GM11168 (cell line): ENCODE measurements around the gene PSD2.

Experiments used
- in situ Hi-C: fragments of 300-500 bp; cut with MboI; formaldehyde crosslinking; loops from one replicate; pipeline ENCODE4 v1.12.0; 2022; ENCODE audit warnings: low sequenced_read_pairs; ENCODE audit not compliant: unreplicated experiment

Gene PSD2

DNA sequence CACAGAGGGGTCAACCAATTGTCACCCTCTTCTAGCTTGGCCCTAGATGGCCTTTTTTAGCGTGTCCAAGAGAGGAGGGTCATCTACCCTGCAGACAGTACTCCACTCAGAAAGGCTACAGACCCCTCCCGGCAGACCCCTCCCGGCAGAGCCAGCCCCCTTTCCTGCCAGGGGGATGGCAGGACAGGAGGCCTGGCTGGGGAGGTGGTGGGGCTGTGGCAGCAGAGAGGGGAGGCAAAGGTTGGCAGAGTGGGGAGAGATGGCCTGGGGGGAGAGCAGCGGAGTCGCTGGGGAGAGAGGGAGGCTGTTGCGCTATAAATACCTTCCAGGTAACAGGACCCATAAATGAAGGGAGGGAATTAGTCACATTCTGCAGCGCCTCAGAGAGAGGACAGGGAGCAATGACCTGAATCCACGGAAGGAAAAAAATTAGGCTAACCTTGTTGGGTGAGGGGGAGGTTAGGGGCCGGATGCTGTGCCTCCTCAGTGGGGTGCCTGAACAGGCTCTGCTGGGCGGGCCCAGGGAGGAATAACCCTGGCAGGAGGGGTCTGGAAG, 32.9 kb upstream of the PSD2 start:
- in situ Hi-C loops, result loop anchor here (5.0 kb wide), 1 partner anchor 130 kb away; no protein-coding TSS in a partner anchor

DNA sequence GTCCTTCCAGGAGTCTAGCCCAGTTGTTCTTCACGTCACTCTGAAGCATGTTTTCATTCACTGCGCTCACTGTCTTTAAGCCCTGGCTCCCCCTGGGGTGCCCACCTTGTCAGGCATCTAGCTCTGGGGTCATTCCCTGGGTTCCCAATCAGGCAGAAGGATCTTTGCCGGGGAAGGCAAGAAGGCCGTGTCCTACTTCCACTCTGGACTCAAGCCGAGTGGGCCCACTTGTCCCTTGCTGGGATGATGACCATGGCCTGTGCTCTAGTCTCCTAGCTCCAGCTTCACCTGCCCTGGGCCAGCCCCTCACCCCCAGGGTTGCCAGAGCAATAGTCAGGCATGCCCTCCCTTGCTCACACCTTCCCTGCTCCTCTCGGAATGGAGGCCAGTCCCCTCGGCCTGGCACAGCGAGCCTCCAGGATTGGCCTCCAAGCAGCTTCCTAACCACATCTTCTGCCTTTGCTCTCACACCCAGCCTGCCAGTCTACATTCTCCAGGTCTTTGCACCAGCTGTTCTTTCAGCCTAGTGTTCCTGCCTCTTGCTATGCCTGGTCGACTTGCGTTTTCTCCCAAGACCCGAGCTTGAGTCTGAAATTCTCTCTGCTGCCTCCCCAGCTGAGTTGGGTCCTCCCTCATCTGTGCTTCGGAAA, 32.2 kb upstream of the PSD2 start:
- in situ Hi-C loops, result loop anchor here (5.0 kb wide), 1 partner anchor 131 kb away; no protein-coding TSS in a partner anchor

DNA sequence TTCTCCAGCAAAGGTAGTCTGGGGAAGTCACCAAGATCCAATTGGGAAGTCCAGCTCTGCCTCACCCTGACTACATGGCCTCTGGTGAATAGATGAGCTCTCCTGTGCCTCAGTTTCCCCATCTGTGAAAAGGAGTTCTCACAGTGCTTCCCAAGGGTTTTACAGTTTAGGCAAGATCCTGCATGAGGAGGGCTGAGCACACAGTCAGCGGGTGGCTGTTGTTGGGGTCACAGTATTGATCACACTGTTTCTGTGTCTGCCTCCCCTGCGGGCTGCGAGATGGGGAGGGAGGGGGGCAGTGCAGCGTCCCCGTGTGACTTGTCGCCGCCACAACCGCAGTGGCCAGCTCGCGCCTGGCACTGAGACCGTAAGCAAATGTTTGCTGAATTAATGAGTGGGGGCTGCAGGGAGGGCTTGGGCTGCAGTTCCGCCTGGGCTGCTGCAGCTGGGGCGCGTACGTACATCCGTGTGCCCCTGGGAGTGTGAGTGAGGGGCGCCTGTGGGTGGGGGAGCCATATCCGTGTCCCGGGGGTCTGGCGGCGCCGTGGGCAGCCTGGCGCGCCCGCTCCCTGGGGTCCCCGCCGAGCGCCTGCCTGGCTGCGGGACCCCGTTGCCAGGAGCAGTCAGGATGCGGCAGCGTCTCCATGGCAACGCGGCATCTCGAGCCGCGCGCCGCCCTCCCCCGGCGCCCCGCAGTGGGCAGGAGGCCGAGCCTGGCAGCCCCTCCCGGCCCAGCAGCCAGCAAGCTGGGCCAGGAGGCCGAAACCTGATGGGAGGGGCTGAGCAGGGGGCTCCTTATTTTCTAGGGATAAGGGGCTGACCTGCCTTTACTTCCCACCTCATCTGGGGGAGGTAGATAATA, 31.4 kb upstream of the PSD2 start:
- in situ Hi-C loops, result loop anchor here (5.0 kb wide), 1 partner anchor 132 kb away; no protein-coding TSS in a partner anchor

DNA sequence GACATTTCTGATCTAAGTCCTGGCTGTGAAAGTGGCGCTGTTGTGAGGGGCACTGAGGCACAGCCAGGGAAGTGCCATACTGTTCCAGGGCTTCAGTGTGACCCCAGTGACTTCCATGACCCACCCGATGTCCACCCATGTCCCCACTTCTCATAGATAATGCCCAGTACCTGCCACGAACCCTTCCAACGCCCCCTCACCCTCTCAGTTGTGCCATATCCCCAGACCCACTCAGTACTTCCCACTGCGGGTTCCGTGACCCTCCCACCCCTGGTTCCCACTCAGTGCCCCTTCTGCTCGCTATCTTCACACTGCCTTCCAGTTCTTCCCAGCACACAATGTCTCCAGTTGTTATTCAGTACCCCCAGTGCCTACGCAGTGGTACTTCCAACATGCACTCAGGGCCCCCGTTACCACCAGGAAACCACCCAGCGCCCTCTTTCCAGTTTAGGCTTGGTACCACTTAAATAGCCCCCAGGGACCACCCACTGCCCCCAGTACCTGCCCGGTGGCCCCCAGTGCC, 30.7 kb upstream of the PSD2 start:
- in situ Hi-C loops, result loop anchor here (5.0 kb wide), 1 partner anchor 133 kb away; no protein-coding TSS in a partner anchor

DNA sequence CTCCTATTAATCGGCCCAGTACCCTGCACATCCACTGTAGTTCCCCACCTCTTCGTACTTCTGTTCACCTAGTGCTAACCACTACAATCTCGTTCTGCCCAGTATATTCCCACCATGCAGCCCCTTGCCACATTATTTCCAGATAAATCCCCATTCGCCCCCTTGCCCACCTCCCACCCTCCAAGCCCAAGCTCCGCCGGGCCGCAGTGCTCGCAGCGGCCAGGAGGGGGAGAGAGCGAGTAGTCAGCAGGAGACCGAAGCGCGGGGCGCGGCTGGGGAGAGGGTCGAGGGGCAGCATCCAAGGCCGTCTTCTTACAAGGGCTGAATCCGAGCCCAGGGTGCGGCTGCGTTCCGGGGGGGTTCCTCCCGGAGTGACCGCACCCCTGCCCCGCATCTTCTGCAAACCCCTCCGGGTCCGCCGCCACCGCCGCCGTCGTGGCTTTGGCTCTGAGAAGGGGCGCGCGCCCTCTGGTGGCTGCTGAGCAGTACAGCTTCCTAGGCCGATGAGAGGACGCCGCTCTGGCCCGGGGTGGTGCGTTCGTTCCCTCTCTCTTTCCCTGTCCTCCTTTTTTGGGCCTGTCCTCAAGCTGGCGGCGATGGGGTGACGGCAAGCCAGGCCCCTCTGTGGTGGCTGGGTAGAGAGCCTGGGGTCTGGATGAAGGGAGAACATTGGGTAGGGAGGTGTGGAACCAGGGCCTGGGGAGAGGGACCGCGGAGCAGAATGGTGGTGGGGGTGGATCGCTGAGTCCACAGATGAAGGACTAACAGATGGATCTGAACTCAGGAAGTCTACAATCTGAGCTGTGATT, 30.0 kb upstream of the PSD2 start:
- in situ Hi-C loops, result no loop called here

DNA sequence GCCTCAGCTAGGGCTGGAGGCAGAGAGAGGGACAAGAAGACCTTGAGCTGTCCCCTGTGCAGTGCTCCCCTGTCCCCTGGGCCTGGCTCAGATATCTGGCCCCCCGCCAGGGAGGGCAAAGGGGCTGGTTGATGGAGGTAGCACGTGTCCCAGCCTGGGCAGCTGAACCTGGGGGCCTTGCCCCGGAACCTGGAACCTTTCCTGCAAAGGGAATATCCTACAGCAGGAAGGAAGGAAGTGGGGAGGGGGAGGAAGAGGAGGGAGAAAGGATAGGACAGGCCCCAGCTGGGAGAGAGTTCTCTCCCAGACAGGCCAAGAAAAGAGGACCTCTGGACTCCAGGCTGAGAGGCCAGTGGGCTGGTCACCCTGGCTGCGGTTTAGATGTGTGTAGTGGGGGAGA, 27.6 kb upstream of the PSD2 start:
- in situ Hi-C loops, result no loop called here

DNA sequence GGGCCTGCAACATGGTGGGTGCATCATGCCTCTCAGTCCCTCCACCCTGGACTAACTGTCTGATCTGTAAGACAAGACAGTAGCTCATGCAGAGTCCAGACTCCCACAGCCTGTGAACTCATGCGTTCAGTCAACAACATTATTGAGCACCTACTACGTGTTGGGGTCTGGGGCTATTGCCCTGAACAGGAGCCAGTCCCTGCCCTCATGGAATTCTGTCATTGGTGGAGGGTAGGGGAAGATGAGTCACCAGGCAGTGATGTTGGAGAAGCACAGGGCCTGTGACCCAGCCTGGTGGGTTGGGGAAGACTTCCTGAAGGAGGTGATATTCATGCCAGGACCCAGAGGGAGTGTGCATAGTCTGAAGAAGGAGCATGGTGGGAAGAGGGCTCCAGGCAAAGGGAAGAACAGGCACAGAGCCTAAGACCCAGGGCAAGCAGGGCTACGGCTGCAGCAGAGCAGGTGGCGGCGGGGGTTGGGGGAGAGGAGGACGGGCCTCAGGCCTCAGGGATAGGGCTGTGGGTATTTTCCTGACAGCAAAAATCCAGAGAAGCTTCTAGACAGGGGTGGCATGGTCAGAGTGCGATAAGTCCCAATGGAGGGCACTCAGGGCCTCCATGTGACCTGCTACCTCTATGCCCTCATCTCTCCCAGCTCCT, 26.7 kb upstream of the PSD2 start:
- in situ Hi-C loops, result no loop called here

DNA sequence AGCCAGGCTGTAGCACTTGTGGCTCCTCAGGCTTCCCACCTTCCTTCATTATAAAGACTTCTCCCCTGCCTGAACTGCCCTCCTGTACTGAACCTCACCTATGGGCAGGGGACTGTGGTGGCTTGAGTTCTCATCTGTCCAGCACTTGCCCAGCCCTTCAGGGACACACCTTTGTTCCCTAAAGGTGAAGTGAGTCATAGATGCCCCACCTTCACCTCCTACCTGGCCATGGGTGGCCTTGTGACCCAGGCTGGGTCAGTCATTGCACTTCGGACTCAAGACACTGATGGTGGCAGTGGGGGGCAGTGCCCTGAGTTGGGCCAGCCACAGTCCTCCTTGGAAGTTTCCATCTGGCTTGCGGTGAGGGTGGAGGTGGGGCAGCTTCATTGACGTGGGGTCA, 26.1 kb upstream of the PSD2 start:
- in situ Hi-C loops, result no loop called here

DNA sequence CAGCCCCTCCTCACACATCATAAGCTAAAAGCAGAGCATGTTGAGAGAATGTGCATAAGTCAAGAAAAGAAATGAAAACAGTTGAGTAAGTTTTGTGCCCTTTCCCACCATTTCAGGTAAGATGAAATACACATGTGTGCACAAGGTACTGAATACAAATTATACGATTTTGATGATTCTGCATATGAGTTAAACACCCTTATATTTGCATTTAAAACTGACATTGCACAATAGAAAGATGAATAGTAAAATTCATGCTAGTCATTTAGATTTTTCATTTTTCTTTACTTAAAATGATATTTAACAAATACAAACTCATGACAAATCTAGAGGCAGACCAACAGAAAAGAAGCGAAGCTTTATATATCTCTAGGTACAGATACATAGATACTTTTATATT, 24.9 kb upstream of the PSD2 start:
- in situ Hi-C loops, result no loop called here

DNA sequence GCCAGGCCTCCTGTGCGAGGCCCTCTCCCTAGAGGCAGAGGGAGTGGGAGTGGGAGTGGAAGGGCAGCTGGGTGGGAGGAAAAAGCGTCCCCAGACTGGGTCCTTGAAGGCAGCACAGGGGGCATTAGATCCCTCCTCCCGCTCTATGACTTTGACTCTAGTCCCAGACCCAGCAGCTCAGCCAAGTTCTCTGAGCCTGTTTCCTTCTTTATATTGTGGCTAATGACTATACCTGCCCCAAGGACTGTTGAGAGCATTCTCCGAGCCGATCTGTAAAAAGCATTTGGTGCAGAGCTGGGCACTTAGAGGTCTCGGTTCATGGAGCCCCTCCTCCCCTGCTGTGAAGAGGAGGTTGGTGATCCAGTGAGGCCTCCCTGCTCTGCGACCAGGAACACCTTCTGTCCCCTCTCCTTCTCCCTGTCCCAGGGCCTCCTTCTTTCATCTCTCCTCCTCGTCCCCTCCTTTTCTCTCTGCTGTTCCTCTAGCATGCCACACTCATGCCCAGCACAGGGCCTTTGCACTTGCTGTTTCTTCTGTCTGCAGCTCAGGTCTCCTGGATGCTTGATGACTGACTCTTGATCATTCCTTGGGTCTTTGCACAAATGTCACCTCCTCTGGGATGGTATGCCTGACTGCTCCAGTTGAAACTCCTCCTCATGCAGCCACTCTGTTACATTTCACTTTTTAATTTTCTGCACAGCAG, 23.4 kb upstream of the PSD2 start:
- in situ Hi-C loops, result no loop called here

DNA sequence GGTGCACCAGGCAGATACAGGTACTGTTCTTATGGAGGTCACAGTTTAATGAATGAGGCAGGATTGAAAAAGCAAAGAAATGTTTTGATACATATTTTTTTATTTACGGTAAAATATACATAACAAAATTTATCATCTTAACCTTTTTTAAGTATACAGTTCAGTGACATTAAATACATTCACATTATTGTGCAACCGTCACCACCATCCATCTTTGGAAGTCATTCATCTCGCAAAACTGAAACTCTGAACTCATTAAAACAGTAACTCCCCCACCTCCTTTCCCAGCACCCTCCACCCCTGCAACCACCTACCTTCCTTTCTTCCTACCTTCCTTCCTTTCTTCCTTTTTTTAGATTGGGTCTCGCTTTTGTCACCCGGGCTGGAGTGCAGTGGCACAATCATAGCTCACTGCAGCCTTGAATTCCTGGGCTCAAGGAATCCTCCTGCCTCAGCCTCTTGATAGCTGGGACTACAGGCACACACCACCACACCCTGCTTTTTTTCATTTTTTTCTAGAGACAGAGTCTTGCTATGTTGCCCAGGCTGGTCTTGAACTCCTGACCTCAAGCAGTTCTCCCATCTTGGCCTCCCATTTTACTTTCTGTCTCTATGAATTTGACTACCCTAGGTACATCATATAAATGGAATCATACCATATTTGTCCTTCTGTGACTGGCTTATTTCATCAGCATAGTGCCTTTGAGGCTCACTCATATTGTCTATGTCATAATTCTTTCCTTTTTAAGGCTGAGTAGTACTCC, 22.5 kb upstream of the PSD2 start:
- in situ Hi-C loops, result no loop called here

DNA sequence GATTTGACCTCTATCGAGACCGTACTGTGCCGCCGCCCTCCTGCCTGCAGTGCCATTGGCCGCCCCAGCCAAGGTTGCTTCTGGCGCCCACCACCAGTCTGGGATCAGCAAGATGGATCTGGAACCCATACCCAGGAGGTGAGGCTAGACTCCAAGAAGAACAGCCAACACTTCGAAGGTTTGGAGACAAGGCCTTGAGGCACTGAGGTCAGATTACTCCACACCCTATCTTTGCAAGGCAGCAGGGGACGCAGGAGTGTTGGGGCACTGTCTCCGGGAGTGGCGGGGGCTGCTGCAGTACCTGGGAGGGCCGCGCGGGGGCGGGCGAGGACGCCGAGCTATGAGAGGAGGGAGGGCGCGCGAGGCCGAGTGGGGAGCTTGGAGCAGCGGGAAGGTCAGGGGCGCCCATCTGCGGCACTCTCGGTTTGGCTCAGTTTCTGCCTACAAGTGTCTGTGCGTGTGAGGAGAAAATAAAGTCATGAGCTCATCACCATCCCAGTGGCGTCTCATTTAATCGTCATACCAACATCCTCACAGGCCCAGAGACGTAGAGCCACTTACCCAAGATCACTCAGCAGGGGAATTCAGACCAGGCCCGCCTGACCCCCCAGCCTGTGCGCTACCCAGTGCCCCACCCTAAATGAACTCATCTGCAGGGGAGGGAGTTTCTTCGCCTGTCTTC, 20.5 kb upstream of the PSD2 start:
- in situ Hi-C loops, result no loop called here

DNA sequence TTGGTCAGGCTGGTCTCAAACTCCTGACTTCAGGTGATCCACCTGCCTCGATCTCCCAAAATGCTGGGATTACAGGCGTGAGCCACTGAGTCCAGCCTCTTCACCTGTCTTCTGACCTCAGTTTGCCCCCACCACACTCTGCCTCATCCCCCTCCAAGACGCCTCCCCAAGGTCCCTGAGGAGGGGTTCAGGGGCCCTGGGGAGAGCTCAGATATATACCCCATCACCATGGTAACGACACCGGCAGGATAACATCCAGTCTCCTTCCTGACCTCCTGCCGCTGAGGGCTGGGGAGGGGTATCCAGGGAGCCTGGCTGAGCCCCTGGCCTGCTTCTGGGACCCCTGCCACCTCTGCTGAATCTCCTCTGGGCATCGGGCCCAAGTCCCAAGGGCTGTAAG, 19.7 kb upstream of the PSD2 start:
- in situ Hi-C loops, result no loop called here

DNA sequence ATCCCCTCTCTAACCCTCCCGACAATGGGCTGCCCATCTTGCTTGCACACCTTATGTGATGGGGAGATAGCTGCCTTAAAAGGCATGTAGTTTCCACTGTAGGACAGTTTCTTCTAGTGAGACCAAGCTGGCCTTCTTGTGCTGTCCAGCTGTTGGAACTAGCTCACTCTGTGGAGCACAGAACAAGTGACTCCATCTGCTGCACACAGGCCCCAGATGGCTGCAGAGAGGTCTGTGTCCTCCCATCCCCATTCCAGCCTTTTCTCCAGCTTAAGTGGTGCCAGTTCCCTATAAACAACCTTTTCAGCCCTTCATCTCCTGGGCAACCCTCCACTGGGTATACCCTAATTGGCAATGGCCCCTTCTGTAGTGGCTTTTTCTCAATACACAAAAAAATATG, 18.7 kb upstream of the PSD2 start:
- in situ Hi-C loops, result no loop called here

DNA sequence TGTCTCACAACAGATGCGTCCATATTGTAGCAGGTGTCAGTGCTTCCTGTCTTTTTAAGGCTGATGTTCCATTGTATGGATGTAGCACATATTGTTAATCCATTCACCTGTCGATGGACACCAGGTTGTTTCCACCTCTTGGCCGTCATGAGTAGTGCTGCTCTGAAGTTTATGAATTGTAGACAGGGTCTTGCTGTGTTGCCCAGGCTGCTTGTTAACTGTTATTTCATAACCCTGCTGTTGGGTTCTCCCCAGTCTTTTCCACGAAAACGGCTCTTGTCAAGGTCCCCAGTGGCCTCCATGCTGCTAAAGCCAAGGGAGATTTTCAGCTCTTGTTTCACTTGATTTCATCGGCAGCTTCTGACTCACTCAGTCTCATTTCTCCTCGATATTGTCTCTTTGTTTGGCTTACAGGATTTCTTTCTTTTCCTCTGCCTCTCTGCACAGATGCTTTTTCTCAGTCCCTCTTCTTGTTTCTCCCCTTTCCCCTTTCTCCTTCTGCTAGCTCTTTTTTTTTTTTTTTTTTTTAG, 12.1 kb upstream of the PSD2 start:
- in situ Hi-C loops, result no loop called here

DNA sequence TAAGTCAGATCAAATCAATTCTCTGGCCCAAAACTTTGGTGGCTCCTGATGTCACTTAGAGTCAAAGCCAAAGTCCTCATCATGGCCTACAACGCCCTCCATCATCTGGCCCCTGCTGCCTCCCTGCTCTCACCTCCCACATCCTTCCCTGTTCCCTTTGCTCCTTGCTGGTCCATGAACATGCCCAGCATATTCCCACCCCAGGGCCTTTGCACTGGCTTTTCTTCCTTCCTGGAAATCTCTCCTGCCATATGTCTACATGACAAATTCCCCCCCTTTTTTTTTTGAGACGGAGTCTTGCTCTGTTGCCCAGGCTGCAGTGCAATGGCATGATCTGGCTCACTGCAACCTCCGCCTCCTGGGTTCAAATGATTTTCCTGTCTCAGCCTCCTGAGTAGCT, 11.1 kb upstream of the PSD2 start:
- in situ Hi-C loops, result no loop called here

DNA sequence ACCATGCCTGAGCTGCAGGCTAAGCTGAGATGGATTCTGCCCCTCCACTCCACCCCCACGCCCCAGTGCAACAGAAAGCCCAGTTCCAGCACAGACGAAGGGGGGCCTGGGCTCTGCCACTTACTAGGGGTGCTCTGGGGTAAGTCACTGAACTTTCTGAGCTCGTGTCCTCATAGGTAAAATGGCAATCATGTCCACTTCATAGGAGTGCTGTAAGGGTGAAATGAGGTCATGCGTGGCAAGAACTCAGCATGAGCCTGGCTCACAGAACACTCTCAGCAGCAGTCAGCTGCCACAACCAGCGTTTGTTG, 8.4 kb upstream of the PSD2 start:
- in situ Hi-C loops, result loop anchor here (5.0 kb wide), 1 partner anchor 185 kb away; no protein-coding TSS in a partner anchor
